HAP-1 (cell line): ENCODE data around the gene PERM1.
"Not testable (repeated sequence)": the region's sequence is repeated elsewhere in the genome, so short reads cannot be mapped to it uniquely, and the experiment has no call there.

Source experiments
- DNase-seq, 2 experiments: peaks; one replicate each; pipeline ENCODE4 v3.0.0-alpha.2; 2016 to 2020; ENCODE audit warnings: low spot score in 2 of 2
- H3K27me3 ChIP-seq: fragments of 250-450 bp; sonication (Bioruptor Pico); 2 replicates; pipeline ENCODE4 v1.5.1; 2020; ENCODE audit warnings: low read depth, mild to moderate bottlenecking, moderate library complexity
- H3K36me3 ChIP-seq: fragments of 250-450 bp; sonication (Bioruptor Pico); replicated peaks from 2 replicates; pipeline ENCODE4 v1.5.1; 2020; ENCODE audit warnings: mild to moderate bottlenecking
- H3K4me1 ChIP-seq: fragments of 250-450 bp; sonication (Bioruptor Pico); 2 replicates; pipeline ENCODE4 v1.5.1; 2020; ENCODE audit warnings: mild to moderate bottlenecking
- H3K4me3 ChIP-seq: fragments of 250-450 bp; sonication (Bioruptor Pico); 2 replicates; pipeline ENCODE4 v1.5.1; 2020; ENCODE audit warnings: mild to moderate bottlenecking, moderate library complexity
- H3K9me3 ChIP-seq: fragments of 250-450 bp; sonication (Bioruptor Pico); 2 replicates; pipeline ENCODE4 v1.5.1; 2020; ENCODE audit warnings: mild to moderate bottlenecking, moderate library complexity
- in situ Hi-C: fragments of 300-500 bp; cut with MboI; formaldehyde crosslinking; loops from 3 replicates; pipeline ENCODE4 v1.14.3; 2020; ENCODE audit warnings: low sequenced_read_pairs, inconsistent platforms, mixed read lengths

PERM1 gene

DNA sequence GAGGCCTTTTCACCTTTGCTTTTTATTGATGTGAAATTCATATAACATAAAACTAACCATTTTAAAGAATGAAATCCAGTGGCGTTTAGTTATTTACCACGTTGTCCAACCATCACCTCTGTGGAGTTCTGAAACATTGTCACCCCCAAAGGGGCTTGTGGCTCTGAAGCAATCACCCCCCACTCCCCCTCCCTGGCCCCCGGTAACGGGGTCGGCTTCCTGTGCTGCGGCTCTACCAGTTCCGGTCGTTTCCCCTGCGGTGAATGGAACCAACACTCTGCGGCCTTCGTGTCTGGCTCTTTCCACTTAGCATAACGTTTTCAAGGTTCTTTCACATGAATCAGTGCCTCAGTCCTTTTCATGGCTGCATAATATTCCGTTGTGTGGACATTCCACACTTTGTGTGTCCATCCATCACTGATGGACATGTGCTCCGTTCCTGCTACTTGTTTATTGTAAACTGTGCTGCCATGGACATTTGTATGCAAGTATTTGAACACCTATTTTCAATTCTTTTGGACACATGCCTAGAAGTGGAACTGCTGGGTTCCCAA, 29.6 kb upstream of the PERM1 start:
- Histone ChIP-seq H3K9me3 (no peaks in the 10 kb centered on the region), H3K4me1 (peaks cover 11% of the 10 kb centered on the region), H3K27me3 (no peaks in the 10 kb centered on the region), H3K4me3 (no peak overlapping the region), H3K36me3 (peaks cover 4% of the 10 kb centered on the region; the same call in 1 of the 2 replicates)
- in situ Hi-C loops: no loop called here
- DNase-seq: no peak

GRCh38 chr1:1010131-1010530, 28.2 kb upstream of the PERM1 start:
- H3K4me1 ChIP-seq: peaks cover 11% of the 10 kb centered on the region
- DNase-seq, H3K36me3 ChIP-seq, H3K4me3 ChIP-seq, H3K27me3 ChIP-seq, H3K9me3 ChIP-seq, in situ Hi-C loops: not testable (repeated sequence)

DNA sequence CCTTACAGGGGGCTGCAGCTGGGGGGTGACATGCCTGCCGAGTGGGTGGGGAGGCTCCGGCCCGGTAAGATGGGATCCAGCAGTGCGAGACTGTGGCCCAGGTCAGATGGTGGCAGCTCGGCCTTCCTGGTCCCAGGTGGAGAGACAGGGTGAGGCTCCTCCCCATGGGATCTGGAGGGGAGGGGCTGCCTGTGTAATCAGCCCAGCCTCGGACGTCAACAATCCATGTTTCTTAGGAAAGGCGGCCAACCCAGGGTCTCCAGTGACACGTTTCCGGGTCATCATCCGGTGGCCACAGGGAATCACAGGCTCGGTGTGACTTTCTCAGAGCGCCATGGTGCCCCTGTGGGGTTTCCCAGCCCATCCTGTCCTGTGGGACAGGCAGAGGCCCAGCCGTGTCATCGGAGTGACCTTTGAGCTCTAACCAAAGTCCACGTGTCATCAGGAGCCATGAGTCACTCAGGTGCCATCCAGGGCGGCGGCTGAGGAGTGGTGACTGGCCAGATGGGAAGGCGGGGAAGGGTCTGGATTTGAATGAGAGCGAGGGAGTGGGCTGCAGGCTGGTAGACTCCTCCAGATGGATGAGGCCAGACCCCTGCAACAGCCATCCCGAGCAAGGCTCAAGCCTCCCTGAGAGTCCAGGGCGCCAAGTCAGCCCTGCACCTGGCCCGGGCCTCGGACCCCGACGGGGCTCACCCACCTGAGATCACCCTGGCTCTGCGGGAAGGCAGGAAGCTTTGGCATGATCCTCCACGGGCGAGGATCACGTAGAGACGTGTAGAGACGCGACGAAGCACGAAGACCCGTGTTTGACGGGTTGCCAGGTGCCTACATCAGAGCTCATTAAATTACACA, 24.6 kb upstream of the PERM1 start:
- in situ Hi-C loops: no loop called here
- peaks cover 6% of the 10 kb centered on the region for H3K36me3 ChIP-seq
- H3K4me1 ChIP-seq: no peaks in the 10 kb centered on the region
- no peak overlapping the region for H3K4me3 ChIP-seq
- no peak for DNase-seq
- no peaks in the 10 kb centered on the region for H3K9me3 ChIP-seq
- no peaks in the 10 kb centered on the region for H3K27me3 ChIP-seq

GRCh38 chr1:1005774-1006304, 23.9 kb upstream of the PERM1 start:
- in situ Hi-C loops: no loop called here
- Histone ChIP-seq H3K4me3 (no peak overlapping the region), H3K36me3 (peaks cover 4% of the 10 kb centered on the region), H3K4me1 (peaks cover 3% of the 10 kb centered on the region; the same call in 1 of the 2 replicates), H3K27me3 (no peaks in the 10 kb centered on the region), H3K9me3 (no peaks in the 10 kb centered on the region)
- no peak for DNase-seq

DNA sequence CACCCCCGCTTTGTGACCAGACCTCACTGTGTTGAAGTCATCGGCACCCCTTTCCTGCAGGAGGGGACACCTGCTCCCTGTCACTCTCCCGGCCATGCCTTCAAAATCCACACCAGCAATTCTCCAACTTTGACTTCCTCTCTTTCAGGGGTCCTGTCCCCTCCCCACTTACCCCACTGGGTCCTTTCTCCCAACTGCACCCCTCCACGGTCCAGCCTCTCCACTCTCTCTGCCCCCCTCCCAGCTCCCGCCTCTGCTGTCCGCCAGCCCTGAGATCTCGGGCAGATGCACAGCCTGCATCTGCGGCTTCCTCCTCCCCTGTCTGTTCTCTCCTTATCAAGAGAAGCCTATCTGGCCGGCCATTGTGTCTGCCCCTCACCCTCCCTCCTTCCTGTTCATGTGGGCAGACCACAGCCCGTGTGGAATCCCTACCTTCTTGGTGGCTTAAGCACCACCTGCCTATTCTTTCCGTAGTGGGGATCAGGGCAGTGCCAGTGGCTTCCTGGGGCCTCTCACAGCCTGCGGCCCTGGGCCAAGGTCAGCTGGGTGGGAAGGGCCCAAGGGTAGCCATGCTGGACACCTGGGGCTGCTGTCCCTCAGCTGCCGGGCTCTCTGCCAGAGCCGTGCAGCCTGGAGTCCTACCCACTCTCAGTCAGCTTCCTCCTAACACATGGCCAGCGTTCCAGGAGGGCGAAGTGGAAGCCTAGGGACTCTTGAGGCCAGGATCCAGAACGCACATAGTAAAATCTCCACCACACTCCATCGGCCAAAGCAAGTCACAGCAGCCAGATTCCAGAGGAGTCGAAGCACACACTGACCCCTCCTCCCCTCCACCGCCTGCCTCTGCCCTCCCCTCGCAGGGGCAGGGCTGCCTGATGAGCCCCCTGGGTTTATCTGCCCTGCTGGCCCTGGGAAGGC, 23.1 kb upstream of the PERM1 start:
- no peak overlapping the region for H3K4me3 ChIP-seq
- no peaks in the 10 kb centered on the region for H3K9me3 ChIP-seq
- peaks cover 4% of the 10 kb centered on the region for H3K36me3 ChIP-seq
- DNase-seq: no peak
- H3K4me1 ChIP-seq: peaks cover 3% of the 10 kb centered on the region; the same call in 1 of the 2 replicates
- in situ Hi-C loops: no loop called here
- no peaks in the 10 kb centered on the region for H3K27me3 ChIP-seq

DNA sequence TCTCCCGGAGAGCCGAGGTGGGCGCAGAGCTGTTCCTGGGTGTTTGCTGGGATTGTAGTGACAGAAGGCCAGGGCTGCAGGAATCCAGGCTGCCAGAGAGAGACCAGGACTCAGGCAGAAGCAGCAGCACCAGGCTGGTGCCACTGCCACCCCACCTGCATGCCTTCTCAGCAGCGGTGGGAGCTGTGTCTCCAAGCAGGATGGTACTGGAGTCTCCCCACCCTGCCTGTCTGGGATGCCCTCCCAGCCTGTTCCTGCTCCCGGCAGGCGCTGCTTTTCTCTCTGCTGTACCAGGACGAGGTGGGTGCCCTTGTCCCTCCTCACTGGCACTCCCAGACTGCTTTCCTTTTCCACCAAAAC, 22.5 kb upstream of the PERM1 start:
- in situ Hi-C loops: no loop called here
- H3K4me3 ChIP-seq: no peak overlapping the region
- DNase-seq: no peak
- H3K9me3 ChIP-seq: no peaks in the 10 kb centered on the region
- peaks cover 7% of the 10 kb centered on the region for H3K36me3 ChIP-seq
- peaks cover 3% of the 10 kb centered on the region; the same call in 1 of the 2 replicates for H3K4me1 ChIP-seq
- H3K27me3 ChIP-seq: no peaks in the 10 kb centered on the region

- DNase-seq: peak in 1 of 2 experiments; percentile 25
- Histone ChIP-seq H3K4me1 (peaks cover 3% of the 10 kb centered on the region; the same call in 1 of the 2 replicates), H3K27me3 (no peaks in the 10 kb centered on the region), H3K9me3 (no peaks in the 10 kb centered on the region), H3K36me3 (peaks cover 10% of the 10 kb centered on the region), H3K4me3 (no peak overlapping the region)
- in situ Hi-C loops: no loop called here
Measured at GRCh38 chr1:1003618-1004419, 21.9 kb upstream of the PERM1 start.

GRCh38 chr1:1001057-1001783, 19.3 kb upstream of the PERM1 start:
- Histone ChIP-seq H3K4me1 (peaks cover 8% of the 10 kb centered on the region), H3K36me3 (peaks cover 17% of the 10 kb centered on the region), H3K9me3 (no peaks in the 10 kb centered on the region), H3K4me3 (peak overlapping the region; percentile 87), H3K27me3 (no peaks in the 10 kb centered on the region)
- in situ Hi-C loops: no loop called here
- peak in 1 of 2 experiments; percentile 53 for DNase-seq

DNA sequence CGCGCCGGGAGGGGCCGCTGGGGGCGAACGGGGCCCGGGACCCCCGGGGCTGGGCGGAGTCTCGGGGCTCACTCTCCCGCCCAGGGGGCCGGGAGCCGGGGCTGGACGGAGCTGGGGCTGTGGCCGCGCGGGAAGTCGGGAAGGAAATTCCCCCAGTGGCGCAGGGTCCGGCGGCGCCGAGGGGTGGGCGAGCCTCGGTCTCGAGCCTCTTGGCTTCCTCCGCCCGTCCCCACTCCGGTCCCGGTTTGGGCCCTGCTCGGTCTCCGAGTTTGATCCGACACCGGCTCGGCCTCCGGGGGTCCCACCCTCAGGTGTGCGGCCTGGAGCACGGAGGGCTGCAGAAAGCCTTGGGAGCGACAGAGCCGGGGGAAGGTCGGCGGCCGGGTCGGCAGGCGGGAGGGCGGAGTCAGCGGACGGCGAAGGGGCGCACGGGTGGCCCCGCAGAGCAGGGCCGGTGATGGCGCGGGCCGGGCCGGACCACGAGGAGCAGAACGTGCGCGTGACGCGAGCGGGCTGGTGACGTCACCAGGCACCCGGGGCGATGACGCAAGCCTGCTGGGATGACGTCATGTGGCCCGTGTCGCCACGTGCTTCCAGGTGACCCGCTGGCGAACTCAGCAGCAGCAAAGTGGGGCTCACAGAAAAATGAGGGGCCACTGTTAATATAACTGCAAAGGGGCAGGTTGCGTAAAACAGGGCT, 18.6 kb upstream of the PERM1 start:
- Histone ChIP-seq H3K9me3 (no peaks in the 10 kb centered on the region), H3K27me3 (no peaks in the 10 kb centered on the region), H3K4me1 (peaks cover 8% of the 10 kb centered on the region), H3K4me3 (peak overlapping the region; percentile 87), H3K36me3 (peaks cover 17% of the 10 kb centered on the region)
- peak; percentile 73 to 91 for DNase-seq
- in situ Hi-C loops: no loop called here

DNA sequence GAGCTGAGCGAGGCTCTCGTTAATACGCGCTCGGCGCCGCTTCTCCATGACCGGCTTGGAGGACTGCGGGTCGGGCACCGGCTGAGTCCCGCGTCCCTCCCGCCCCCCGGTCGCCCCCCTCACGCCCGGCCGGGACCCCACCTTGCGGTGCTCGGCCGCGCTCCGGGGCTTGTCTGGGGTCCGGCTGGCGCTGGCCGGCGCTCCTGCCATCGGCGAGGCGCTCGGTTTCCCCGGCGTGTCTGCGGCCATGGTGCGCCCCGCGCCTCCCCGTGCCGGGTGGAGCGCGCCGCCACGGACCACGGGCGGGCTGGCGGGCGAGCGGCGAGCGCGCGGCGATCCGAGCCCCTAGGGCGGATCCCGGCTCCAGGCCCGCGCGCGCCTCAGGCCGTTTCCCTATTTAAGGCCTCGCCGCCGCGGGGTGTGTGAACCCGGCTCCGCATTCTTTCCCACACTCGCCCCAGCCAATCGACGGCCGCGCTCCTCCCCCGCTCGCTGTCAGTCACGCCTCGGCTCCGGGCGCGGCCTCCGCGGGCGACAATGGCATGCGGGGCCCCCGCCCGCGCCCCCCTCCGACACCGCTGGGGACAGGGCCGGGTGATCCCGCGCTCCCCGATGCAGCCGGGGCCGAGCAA, 17.9 kb upstream of the PERM1 start, which contains the start of gene HES4:
HES4 (minus strand) TSS at position 373 of the 632 bp plus-strand sequence; CDS start at position 249, 124 bp downstream.
- peak; percentile 86 to 96 for DNase-seq
- Histone ChIP-seq H3K36me3 (peaks cover 17% of the 10 kb centered on the region), H3K4me1 (peaks cover 8% of the 10 kb centered on the region), H3K9me3 (no peaks in the 10 kb centered on the region), H3K27me3 (no peaks in the 10 kb centered on the region), H3K4me3 (peak within 1 kb of the TSS; percentile 87)
- in situ Hi-C loops: no loop called here

DNA sequence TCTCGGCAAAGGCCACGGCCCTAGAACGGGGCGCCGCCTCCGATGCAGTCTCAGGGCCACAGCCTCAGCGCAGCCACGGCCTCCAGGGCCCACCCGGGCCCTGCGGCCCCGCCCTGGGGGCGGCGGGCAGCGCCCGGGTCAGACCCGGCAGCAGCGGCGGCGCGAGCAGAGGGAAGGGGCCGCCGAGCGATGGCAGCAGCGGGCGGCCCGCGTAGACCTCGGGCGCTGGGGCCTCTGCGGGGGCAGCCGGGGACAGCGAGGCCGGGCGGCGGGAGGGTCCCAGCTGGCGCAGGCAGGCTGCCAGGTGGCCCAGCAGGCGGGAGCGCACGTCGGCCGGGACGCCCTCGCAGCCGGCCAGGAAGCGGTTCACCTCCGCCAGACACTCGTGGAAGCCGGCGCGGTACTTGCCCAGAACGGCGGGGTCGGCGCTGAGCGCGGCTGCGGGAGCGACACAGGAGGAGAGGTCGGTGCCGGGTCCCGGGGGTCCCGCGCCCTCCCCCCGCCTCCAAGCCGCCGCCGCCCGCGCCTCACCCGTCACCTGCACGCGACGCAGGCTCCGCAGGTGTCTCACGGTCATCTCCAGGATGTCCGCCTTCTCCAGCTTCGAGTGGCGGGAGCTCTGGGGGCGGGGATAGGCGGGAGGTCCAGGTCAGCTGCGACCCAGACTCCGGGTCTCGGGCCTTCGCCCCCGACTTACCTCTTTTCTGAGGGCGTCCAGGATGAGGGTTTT, 17.3 kb upstream of the PERM1 start:
- Histone ChIP-seq H3K4me1 (peaks cover 8% of the 10 kb centered on the region), H3K4me3 (peak overlapping the region; percentile 87), H3K9me3 (no peaks in the 10 kb centered on the region), H3K27me3 (no peaks in the 10 kb centered on the region), H3K36me3 (peaks cover 17% of the 10 kb centered on the region)
- DNase-seq: peak in 1 of 2 experiments; percentile 58
- in situ Hi-C loops: no loop called here
